Esophagus squamous epithelium (tissue), 4 donors: ENCODE data around the gene PARVG.

ENCODE experiments used
- POLR2A ChIP-seq, 4 donors: fragments of 450-650 bp; IDR thresholded peaks; one replicate each; pipeline ENCODE4 v1.6.1; 2017; ENCODE audit warnings: antibody characterized with exemption in 4 of 4, mild to moderate bottlenecking in 4 of 4, moderate library complexity in 3 of 4
- TF ChIP-seq, protein P1 (sequence below), 6 experiments: fragments of 450-650 bp in 4 of 6; fragments of 200-600 bp in 2 of 6; sonication (generic) in 2 of 6; IDR thresholded peaks; one replicate each; pipeline ENCODE4 v1.5.1; 2016 to 2019; ENCODE audit warnings: antibody characterized with exemption in 6 of 6, mild to moderate bottlenecking in 4 of 6, moderate library complexity in 4 of 6

DNA sequence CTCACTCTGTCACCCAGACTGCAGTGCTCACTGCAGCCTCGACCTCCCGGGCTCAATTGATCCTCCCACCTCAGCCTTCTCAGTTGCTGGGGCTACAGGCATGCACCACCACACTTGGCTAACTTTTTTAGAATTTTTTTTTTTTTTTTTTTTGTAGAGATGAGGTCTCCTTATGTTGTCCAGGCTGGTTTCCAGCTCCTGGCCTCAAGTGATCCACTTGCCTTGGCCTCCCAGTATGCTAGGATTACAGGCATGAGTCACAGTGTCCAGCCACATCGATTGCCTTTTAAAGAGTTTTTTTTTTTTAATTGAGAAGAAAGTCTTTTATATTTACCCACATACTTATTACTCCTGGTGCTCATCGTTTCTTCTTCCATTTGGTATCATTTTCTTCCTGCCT lies 30.0 kb downstream of the PARVG start:
- TF ChIP-seq, protein P1, sequence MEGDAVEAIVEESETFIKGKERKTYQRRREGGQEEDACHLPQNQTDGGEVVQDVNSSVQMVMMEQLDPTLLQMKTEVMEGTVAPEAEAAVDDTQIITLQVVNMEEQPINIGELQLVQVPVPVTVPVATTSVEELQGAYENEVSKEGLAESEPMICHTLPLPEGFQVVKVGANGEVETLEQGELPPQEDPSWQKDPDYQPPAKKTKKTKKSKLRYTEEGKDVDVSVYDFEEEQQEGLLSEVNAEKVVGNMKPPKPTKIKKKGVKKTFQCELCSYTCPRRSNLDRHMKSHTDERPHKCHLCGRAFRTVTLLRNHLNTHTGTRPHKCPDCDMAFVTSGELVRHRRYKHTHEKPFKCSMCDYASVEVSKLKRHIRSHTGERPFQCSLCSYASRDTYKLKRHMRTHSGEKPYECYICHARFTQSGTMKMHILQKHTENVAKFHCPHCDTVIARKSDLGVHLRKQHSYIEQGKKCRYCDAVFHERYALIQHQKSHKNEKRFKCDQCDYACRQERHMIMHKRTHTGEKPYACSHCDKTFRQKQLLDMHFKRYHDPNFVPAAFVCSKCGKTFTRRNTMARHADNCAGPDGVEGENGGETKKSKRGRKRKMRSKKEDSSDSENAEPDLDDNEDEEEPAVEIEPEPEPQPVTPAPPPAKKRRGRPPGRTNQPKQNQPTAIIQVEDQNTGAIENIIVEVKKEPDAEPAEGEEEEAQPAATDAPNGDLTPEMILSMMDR (IDR thresholded peaks at IDR 0.05) = no peak
- TF ChIP-seq POLR2A (IDR thresholded peaks at IDR 0.05) = no peak
